ENCODE results near the gene EIF4E.

DNA sequence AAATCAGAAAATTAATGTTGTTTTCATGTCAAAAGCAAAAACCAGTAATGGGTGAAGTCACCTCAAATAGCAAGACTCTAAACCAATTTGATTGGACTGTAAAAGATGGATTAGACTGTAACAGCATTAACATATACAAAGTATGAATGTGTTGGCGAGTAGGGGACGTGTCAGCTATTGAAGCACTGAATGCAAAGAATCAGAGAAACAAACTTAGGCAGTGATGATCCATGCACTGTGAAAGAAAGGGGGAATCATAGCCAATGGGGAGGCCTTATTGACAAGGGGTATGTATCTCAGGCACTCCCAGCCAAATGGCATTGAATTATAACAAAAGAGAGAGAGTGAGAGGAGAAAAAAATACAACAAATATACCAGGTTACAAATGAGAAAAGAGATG is 30.5 kb upstream of the EIF4E start:
- no peak for TF ChIP-seq POLR2AphosphoS5 (IDR thresholded peaks at IDR 0.05; ENCODE audit: low read depth, low read length)
- no peak for TF ChIP-seq POLR2A (IDR thresholded peaks at IDR 0.05; ENCODE audit: low read depth, low read length)
- no peak for TF ChIP-seq TAF1 (IDR thresholded peaks at IDR 0.05; ENCODE audit: borderline replicate concordance, low read depth, low read length)
